BE2C (cell line): ENCODE data around the gene FXYD5.

Experiments used
- DNase-seq: peaks from one replicate; pipeline ENCODE4 v3.0.0-alpha.2; 2020
- H3K27me3 ChIP-seq: fragments of 250-450 bp; sonication (Bioruptor Pico); 2 replicates; pipeline ENCODE4 v1.5.1; 2020; ENCODE audit warnings: mild to moderate bottlenecking
- H3K36me3 ChIP-seq: fragments of 250-450 bp; sonication (Bioruptor Pico); 2 replicates; pipeline ENCODE4 v1.5.1; 2020; ENCODE audit warnings: mild to moderate bottlenecking
- H3K4me1 ChIP-seq: fragments of 250-450 bp; sonication (Bioruptor Pico); 2 replicates; pipeline ENCODE4 v1.5.1; 2020
- H3K4me3 ChIP-seq: 2 replicates; pipeline ENCODE4 v1.5.1; 2011; ENCODE audit warnings: low read depth, low read length
- H3K9me3 ChIP-seq: fragments of 250-450 bp; sonication (Bioruptor Pico); 2 replicates; pipeline ENCODE4 v1.5.1; 2020
- CTCF ChIP-seq: IDR thresholded peaks from 2 replicates; pipeline ENCODE4 v1.5.1; 2012; ENCODE audit warnings: mild to moderate bottlenecking, low read depth, low read length

FXYD5 gene

GRCh38 chr19:35177377-35178274 is 23.1 kb downstream of the FXYD5 start:
- TF ChIP-seq CTCF: no peak
- Histone ChIP-seq H3K27me3 (no peaks in the 10 kb centered on the region), H3K4me3 (no peak overlapping the region), H3K4me1 (no peaks in the 10 kb centered on the region), H3K9me3 (no peaks in the 10 kb centered on the region; the same call in 1 of the 2 replicates), H3K36me3 (no peaks in the 10 kb centered on the region)
- DNase-seq: no peak

- Histone ChIP-seq H3K27me3 (no peaks in the 10 kb centered on the region), H3K4me3 (no peak overlapping the region), H3K9me3 (no peaks in the 10 kb centered on the region; the same call in 1 of the 2 replicates), H3K36me3 (no peaks in the 10 kb centered on the region), H3K4me1 (no peaks in the 10 kb centered on the region)
- no peak for TF ChIP-seq CTCF
- DNase-seq: no peak
Measured at GRCh38 chr19:35178701-35179100, 24.2 kb downstream of the FXYD5 start.

GRCh38 chr19:35179830-35180229 is 25.3 kb downstream of the FXYD5 start:
- TF ChIP-seq CTCF: no peak
- H3K4me3 ChIP-seq: no peak overlapping the region
- H3K36me3 ChIP-seq: no peaks in the 10 kb centered on the region
- no peaks in the 10 kb centered on the region for H3K27me3 ChIP-seq
- H3K4me1 ChIP-seq: no peaks in the 10 kb centered on the region
- no peak for DNase-seq
- no peaks in the 10 kb centered on the region; the same call in 1 of the 2 replicates for H3K9me3 ChIP-seq

GRCh38 chr19:35181387-35181786 is 26.9 kb downstream of the FXYD5 start:
- no peak for TF ChIP-seq CTCF
- H3K27me3 ChIP-seq: no peaks in the 10 kb centered on the region; the same call in 1 of the 2 replicates
- no peaks in the 10 kb centered on the region for H3K36me3 ChIP-seq
- H3K4me3 ChIP-seq: no peak overlapping the region
- no peak for DNase-seq
- H3K4me1 ChIP-seq: no peaks in the 10 kb centered on the region
- H3K9me3 ChIP-seq: no peaks in the 10 kb centered on the region; the same call in 1 of the 2 replicates

- TF ChIP-seq CTCF: no peak
- no peaks in the 10 kb centered on the region; the same call in 1 of the 2 replicates for H3K9me3 ChIP-seq
- H3K36me3 ChIP-seq: no peaks in the 10 kb centered on the region
- H3K4me1 ChIP-seq: no peaks in the 10 kb centered on the region
- no peaks in the 10 kb centered on the region; the same call in 1 of the 2 replicates for H3K27me3 ChIP-seq
- no peak for DNase-seq
- H3K4me3 ChIP-seq: no peak overlapping the region
Measured at GRCh38 chr19:35184267-35184666, 29.7 kb downstream of the FXYD5 start.

- no peak overlapping the region for H3K4me3 ChIP-seq
- TF ChIP-seq CTCF: no peak
- H3K27me3 ChIP-seq: no peaks in the 10 kb centered on the region; the same call in 1 of the 2 replicates
- H3K36me3 ChIP-seq: no peaks in the 10 kb centered on the region
- no peaks in the 10 kb centered on the region for H3K4me1 ChIP-seq
- no peaks in the 10 kb centered on the region; the same call in none of the 2 replicates for H3K9me3 ChIP-seq
- DNase-seq: no peak
Measured at GRCh38 chr19:35184884-35185283, 30.3 kb downstream of the FXYD5 start.
